OCI-LY1 (cell line): Measurements from ENCODE around the gene KRT5.

Source experiments
- H2AFZ ChIP-seq: fragments of 200-600 bp; sonication (generic), shearing (Covaris generic); 2 replicates; pipeline ENCODE4 v1.6.0; 2014; ENCODE audit warnings: antibody characterized with exemption, mild to moderate bottlenecking, low read length
- H3F3A ChIP-seq: fragments of 200-600 bp; sonication (generic), shearing (Covaris generic); 2 replicates; pipeline ENCODE4 v1.6.0; 2014; ENCODE audit warnings: mild to moderate bottlenecking, antibody characterized with exemption, low read length, moderate library complexity; ENCODE audit not compliant: insufficient read depth
- H3K27ac ChIP-seq: fragments of 200-600 bp; sonication (generic); 2 replicates; pipeline ENCODE4 v1.5.1; 2014; ENCODE audit warnings: low read length, mixed run types, mild to moderate bottlenecking, low read depth; ENCODE audit not compliant: poor library complexity, severe bottlenecking
- H3K27me3 ChIP-seq: fragments of 200-600 bp; sonication (generic); 2 replicates; pipeline ENCODE4 v1.6.0; 2014; ENCODE audit warnings: antibody characterized with exemption, mild to moderate bottlenecking, low read length, moderate library complexity; ENCODE audit not compliant: insufficient read depth
- H3K36me3 ChIP-seq: fragments of 200-600 bp; sonication (generic); 2 replicates; pipeline ENCODE4 v1.6.1; 2014; ENCODE audit warnings: mild to moderate bottlenecking, antibody characterized with exemption, low read length, moderate library complexity, mixed read lengths; ENCODE audit not compliant: insufficient read depth
- H3K4me1 ChIP-seq: fragments of 200-600 bp; sonication (generic); 2 replicates; pipeline ENCODE4 v1.5.1; 2014; ENCODE audit warnings: mild to moderate bottlenecking, low read length, moderate library complexity; ENCODE audit not compliant: insufficient read depth, severe bottlenecking
- H3K4me2 ChIP-seq: fragments of 200-600 bp; sonication (generic), shearing (Covaris generic); 2 replicates; pipeline ENCODE4 v1.6.1; 2014; ENCODE audit warnings: low read length
- H3K4me3 ChIP-seq: fragments of 200-600 bp; sonication (generic); 2 replicates; pipeline ENCODE4 v1.5.1; 2014; ENCODE audit warnings: low read length, low read depth, mild to moderate bottlenecking, mixed read lengths; ENCODE audit not compliant: poor library complexity, severe bottlenecking
- H3K79me2 ChIP-seq: fragments of 200-600 bp; shearing (Covaris generic); 2 replicates; pipeline ENCODE4 v1.6.1; 2016; ENCODE audit warnings: mixed run types, low read length, mixed read lengths; ENCODE audit not compliant: insufficient read depth
- H3K9ac ChIP-seq: fragments of 200-600 bp; sonication (generic), shearing (Covaris generic); 2 replicates; pipeline ENCODE4 v1.6.1; 2014; ENCODE audit warnings: mild to moderate bottlenecking, low read length, mixed read lengths
- H3K9me2 ChIP-seq: fragments of 200-600 bp; sonication (generic), shearing (Covaris generic); 2 replicates; pipeline ENCODE4 v1.6.1; 2014; ENCODE audit warnings: low read depth, mild to moderate bottlenecking, low read length, mixed read lengths
- H3K9me3 ChIP-seq: fragments of 200-600 bp; shearing (Covaris generic); 2 replicates; pipeline ENCODE4 v1.6.1; 2014; ENCODE audit warnings: low read length, mixed read lengths
- H4K20me1 ChIP-seq: fragments of 200-600 bp; sonication (generic), shearing (Covaris generic); 2 replicates; pipeline ENCODE4 v1.6.0; 2016; ENCODE audit warnings: mild to moderate bottlenecking, low read length; ENCODE audit not compliant: insufficient read depth
- CTCF ChIP-seq: fragments of 200-600 bp; sonication (generic), shearing (Covaris generic); IDR thresholded peaks from 2 replicates; pipeline ENCODE4 v1.5.1; 2017; ENCODE audit warnings: mild to moderate bottlenecking, antibody characterized with exemption, low read length, moderate library complexity, mixed read lengths
- EZH2 ChIP-seq: fragments of 200-600 bp; sonication (generic), shearing (Covaris generic); IDR thresholded peaks from 2 replicates; pipeline ENCODE4 v1.8.0; 2017; ENCODE audit warnings: borderline replicate concordance, mixed run types, mild to moderate bottlenecking, antibody characterized with exemption, low read length, moderate library complexity, mixed read lengths

Gene KRT5

GRCh38 chr12:52539821-52540173 is 19.6 kb upstream of the KRT5 start:
- Histone ChIP-seq H3K9ac (no peak overlapping the region), H3K9me2 (no peaks in the 10 kb centered on the region), H3K79me2 (no peaks in the 10 kb centered on the region), H3K27ac (no peak overlapping the region), H4K20me1 (no peaks in the 10 kb centered on the region), H2AFZ (no peak overlapping the region), H3K4me3 (no peak overlapping the region), H3K4me1 (no peaks in the 10 kb centered on the region), H3K36me3 (no peaks in the 10 kb centered on the region), H3F3A (no peaks in the 10 kb centered on the region), H3K9me3 (no peaks in the 10 kb centered on the region), H3K27me3 (no peaks in the 10 kb centered on the region), H3K4me2 (no peak overlapping the region)
- TF ChIP-seq EZH2: no peak
- TF ChIP-seq CTCF: no peak

- Histone ChIP-seq H3K4me2 (no peak overlapping the region), H3K9me2 (no peaks in the 10 kb centered on the region), H3K27me3 (no peaks in the 10 kb centered on the region), H2AFZ (no peak overlapping the region), H3K4me1 (no peaks in the 10 kb centered on the region), H3K9ac (no peak overlapping the region), H3K4me3 (no peak overlapping the region), H3K79me2 (no peaks in the 10 kb centered on the region), H3K9me3 (no peaks in the 10 kb centered on the region), H3F3A (no peaks in the 10 kb centered on the region), H3K27ac (no peak overlapping the region), H3K36me3 (no peaks in the 10 kb centered on the region), H4K20me1 (no peaks in the 10 kb centered on the region)
- TF ChIP-seq EZH2: no peak
- TF ChIP-seq CTCF: no peak
Observed at GRCh38 chr12:52539083-52539820, 19.1 kb upstream of the KRT5 start.

GRCh38 chr12:52537101-52537500 is 16.9 kb upstream of the KRT5 start:
- Histone ChIP-seq H3K9me3 (no peaks in the 10 kb centered on the region), H3K9ac (no peak overlapping the region), H3K27me3 (no peaks in the 10 kb centered on the region; the same call in 1 of the 2 replicates), H3K4me3 (no peak overlapping the region), H2AFZ (no peak overlapping the region), H3K36me3 (no peaks in the 10 kb centered on the region), H4K20me1 (no peaks in the 10 kb centered on the region), H3F3A (no peaks in the 10 kb centered on the region), H3K4me2 (no peak overlapping the region), H3K27ac (no peak overlapping the region), H3K79me2 (no peaks in the 10 kb centered on the region), H3K9me2 (no peaks in the 10 kb centered on the region), H3K4me1 (no peaks in the 10 kb centered on the region)
- TF ChIP-seq EZH2 (no peak), CTCF (no peak)
